OCI-LY3 (cell line): ENCODE measurements around the gene RPL23.

Experiments
- CTCF ChIP-seq: fragments of 200-600, 300-600 bp; sonication (generic); IDR thresholded peaks from 2 replicates; pipeline ENCODE4 v1.5.1; 2014; ENCODE audit warnings: antibody characterized with exemption, low read length, low read depth
- EZH2phosphoT487 ChIP-seq: fragments of 200-600 bp; shearing (Covaris generic); IDR thresholded peaks from 2 replicates; pipeline ENCODE4 v1.6.1; 2018; ENCODE audit warnings: antibody characterized with exemption, mixed run types, low read depth

- no peak for TF ChIP-seq CTCF
- no peak for TF ChIP-seq EZH2phosphoT487
Measured at GRCh38 chr17:38851434-38851833, 2.1 kb downstream of the RPL23 start.
